ENCODE results near the gene DEPDC7. TPM values are rescaled to one million over a fixed set of nuclear protein-coding genes. Genes with fewer than 3 reads are reported as not detected.

Gene DEPDC7
- total and polyA plus RNA-seq, 2 of the 8 experiments (the other 6 are each of a cell fraction or from before 2014, with no cell fraction given): 3.1 to 7.6 TPM

GRCh38 chr11:33055375-33055774 is 39.7 kb downstream of the DEPDC7 start:
- H2BK20ac ChIP-seq (ENCODE audit: low read length): no peak overlapping the region
- H3K18ac ChIP-seq (ENCODE audit: extremely low read depth, low read length): no peak overlapping the region
- no peaks in the 10 kb centered on the region for H4K20me1 ChIP-seq (replicated peaks in 1 of 2; ENCODE audit: control insufficient read depth in 1 of 2, insufficient read depth in 2 of 2, low read length in 2 of 2)
- ChIA-PET POLR2A (ENCODE audit: partially characterized antibody) (interaction anchor here (3.7 kb wide), 1 partner anchor 17 kb away, joined by 20 read pairs; the partner anchor contains the start of gene TCP11L1), CTCF (ENCODE audit: partially characterized antibody) (interaction anchor here (0.6 to 2.3 kb wide), 4 partner anchors 9 to 246 kb away, joined by 3 to 9 read pairs (median 4); no protein-coding TSS in a partner anchor)
- no peak overlapping the region for H3K23ac ChIP-seq (ENCODE audit: insufficient read length)
- H3K9ac ChIP-seq (replicated peaks in 1 of 4; ENCODE audit: extremely low read depth in 1 of 4, low read depth in 3 of 4, low read length in 3 of 4): no peak overlapping the region
- no peak overlapping the region for H2BK12ac ChIP-seq (ENCODE audit: low read depth, low read length)
- H3K56ac ChIP-seq (replicated peaks; ENCODE audit: insufficient read length, low read depth, low read length): no peak overlapping the region
- no peak overlapping the region for H3K4ac ChIP-seq (replicated peaks; ENCODE audit: insufficient read length, low read depth, low read length)
- FAIRE-seq: no peak
- H3K27me3 ChIP-seq (replicated peaks in 1 of 4; ENCODE audit: control insufficient read depth in 3 of 4, extremely low read depth in 1 of 4, insufficient read depth in 3 of 4, low read length in 3 of 4): no peaks in the 10 kb centered on the region
- peaks cover 3 to 22% (median 7%) of the 10 kb centered on the region in 4 experiments; a peak in 6 of 8 replicates for H3K36me3 ChIP-seq (ENCODE audit: control insufficient read depth in 2 of 4, insufficient read depth in 4 of 4, low read length in 3 of 4)
- H4K91ac ChIP-seq (replicated peaks; ENCODE audit: insufficient read length, low read length): no peak overlapping the region
- no peak overlapping the region for H3K14ac ChIP-seq (ENCODE audit: insufficient read length)
- no peak overlapping the region for H3K4me2 ChIP-seq (ENCODE audit: insufficient read depth in 1 of 2, low read depth in 2 of 2, low read length in 2 of 2)
- H2AK5ac ChIP-seq (ENCODE audit: low read depth, low read length): no peak overlapping the region
- H2BK5ac ChIP-seq (ENCODE audit: low read depth, low read length): no peak overlapping the region
- H2AFZ ChIP-seq (ENCODE audit: low read length): no peak overlapping the region
- no peaks in the 10 kb centered on the region for H3K79me2 ChIP-seq (ENCODE audit: control insufficient read depth in 1 of 2, insufficient read depth in 2 of 2, low read length in 2 of 2)
- no peak for DNase-seq (ENCODE audit: low read depth in 1 of 2, low spot score in 2 of 2)
- no peak overlapping the region for H2BK15ac ChIP-seq (ENCODE audit: low read length)
- no peak for TF ChIP-seq FOSL1 (IDR thresholded peaks at IDR 0.05; ENCODE audit: insufficient read depth, low read depth, low read length)
- H3K79me1 ChIP-seq (ENCODE audit: low read depth, low read length): no peaks in the 10 kb centered on the region
- H2BK120ac ChIP-seq (replicated peaks; ENCODE audit: low read depth, low read length): no peak overlapping the region
- no peak overlapping the region for H4K8ac ChIP-seq (ENCODE audit: extremely low read depth, insufficient read depth, low read length)
- no peak overlapping the region for H3K4me3 ChIP-seq (ENCODE audit: extremely low read depth in 1 of 4, insufficient read depth in 2 of 4, low read depth in 3 of 4, low read length in 4 of 4)
- no peak overlapping the region for H4K5ac ChIP-seq (ENCODE audit: insufficient read length, low read depth, low read length)
- H3K9me3 ChIP-seq (ENCODE audit: insufficient read depth in 2 of 2, low read depth in 1 of 2, low read length in 1 of 2): no peaks in the 10 kb centered on the region
- H3K23me2 ChIP-seq (ENCODE audit: low read depth, low read length): no peaks in the 10 kb centered on the region
- H3K27ac ChIP-seq (ENCODE audit: low read depth, low read length): no peak overlapping the region
- H3K4me1 ChIP-seq (replicated peaks in 1 of 4; ENCODE audit: control insufficient read depth in 3 of 4, insufficient read depth in 4 of 4, low read length in 3 of 4): no peaks in the 10 kb centered on the region

Measured in H1 (cell line).